HG02623 (cell line): ENCODE results near the gene ABCA5.
A peak's percentile ranks its signal among the peaks of the same experiment; 100 is the strongest.

Source experiments
- ATAC-seq: cut with Tn5 transposase; IDR thresholded peaks from one replicate; pipeline ENCODE4 v1.9.1; 2021; ENCODE audit warnings: moderate library complexity; ENCODE audit not compliant: unreplicated experiment

The ABCA5 gene, protein sequence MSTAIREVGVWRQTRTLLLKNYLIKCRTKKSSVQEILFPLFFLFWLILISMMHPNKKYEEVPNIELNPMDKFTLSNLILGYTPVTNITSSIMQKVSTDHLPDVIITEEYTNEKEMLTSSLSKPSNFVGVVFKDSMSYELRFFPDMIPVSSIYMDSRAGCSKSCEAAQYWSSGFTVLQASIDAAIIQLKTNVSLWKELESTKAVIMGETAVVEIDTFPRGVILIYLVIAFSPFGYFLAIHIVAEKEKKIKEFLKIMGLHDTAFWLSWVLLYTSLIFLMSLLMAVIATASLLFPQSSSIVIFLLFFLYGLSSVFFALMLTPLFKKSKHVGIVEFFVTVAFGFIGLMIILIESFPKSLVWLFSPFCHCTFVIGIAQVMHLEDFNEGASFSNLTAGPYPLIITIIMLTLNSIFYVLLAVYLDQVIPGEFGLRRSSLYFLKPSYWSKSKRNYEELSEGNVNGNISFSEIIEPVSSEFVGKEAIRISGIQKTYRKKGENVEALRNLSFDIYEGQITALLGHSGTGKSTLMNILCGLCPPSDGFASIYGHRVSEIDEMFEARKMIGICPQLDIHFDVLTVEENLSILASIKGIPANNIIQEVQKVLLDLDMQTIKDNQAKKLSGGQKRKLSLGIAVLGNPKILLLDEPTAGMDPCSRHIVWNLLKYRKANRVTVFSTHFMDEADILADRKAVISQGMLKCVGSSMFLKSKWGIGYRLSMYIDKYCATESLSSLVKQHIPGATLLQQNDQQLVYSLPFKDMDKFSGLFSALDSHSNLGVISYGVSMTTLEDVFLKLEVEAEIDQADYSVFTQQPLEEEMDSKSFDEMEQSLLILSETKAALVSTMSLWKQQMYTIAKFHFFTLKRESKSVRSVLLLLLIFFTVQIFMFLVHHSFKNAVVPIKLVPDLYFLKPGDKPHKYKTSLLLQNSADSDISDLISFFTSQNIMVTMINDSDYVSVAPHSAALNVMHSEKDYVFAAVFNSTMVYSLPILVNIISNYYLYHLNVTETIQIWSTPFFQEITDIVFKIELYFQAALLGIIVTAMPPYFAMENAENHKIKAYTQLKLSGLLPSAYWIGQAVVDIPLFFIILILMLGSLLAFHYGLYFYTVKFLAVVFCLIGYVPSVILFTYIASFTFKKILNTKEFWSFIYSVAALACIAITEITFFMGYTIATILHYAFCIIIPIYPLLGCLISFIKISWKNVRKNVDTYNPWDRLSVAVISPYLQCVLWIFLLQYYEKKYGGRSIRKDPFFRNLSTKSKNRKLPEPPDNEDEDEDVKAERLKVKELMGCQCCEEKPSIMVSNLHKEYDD (N-terminal part only)

DNA sequence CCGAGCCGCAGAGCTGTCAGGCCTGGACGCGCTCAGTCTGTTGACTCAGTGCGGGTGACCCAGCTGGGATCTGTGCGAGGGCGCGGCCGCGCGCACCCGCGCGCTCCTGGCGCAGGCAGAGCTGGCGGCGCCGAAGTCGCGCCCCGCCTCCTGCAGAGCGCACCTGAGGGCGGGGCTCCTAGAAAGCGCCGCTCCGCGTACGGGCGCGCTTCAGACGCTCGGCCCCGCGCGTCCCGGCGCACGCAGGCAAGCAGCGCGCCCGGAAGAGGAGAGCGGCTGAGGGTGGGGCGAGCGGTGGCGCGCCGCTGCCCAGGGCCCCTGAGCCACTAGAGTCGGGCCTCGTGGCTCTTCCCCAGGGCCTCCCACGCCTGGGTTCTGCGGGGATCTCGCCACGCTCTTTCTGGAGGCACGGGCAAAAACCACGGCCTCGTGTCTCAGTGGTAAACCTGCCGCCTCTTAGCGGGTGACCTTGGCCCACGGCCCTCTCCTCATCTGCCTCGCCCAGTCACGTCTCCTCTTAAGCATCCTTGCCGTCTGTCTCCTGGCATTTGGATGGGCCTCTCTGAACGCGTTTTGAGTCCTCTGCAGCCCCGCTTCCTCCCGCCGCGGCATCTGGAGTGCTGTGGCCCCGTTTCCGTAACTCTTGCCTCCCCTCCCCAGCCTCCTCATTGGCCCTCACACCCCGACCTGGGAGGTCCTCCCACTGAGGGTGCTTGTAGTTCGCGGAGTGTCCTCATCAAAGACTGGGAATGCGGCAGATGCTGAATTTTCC, at the start of gene ABCA5:
Gene ABCA5, minus strand, starts transcription at position 74 of the 772 bp plus-strand sequence. CDS start 12,718 bp downstream, outside the sequence.
- peak; percentile 91 for ATAC-seq

DNA sequence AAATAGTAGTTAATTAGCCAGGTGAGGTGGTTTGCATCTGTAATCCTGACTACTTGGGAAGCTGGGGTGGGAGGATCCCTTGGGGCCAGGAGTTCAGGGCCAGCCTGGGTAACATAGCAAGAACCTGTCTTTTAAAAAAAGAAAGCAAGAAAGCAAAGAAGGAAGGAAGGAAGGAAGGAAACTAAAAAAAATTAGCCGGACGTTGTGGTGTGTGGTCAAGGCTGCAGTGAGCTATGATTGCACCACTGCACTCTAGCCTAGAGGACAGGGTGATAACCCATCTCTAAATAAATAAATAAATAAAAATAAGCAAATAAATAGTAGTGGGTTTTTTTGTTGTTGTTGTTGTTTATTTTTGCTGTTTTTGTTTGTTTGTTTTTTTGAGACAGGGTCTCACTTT, 48.3 kb upstream of the ABCA5 start:
- ATAC-seq: no peak

DNA sequence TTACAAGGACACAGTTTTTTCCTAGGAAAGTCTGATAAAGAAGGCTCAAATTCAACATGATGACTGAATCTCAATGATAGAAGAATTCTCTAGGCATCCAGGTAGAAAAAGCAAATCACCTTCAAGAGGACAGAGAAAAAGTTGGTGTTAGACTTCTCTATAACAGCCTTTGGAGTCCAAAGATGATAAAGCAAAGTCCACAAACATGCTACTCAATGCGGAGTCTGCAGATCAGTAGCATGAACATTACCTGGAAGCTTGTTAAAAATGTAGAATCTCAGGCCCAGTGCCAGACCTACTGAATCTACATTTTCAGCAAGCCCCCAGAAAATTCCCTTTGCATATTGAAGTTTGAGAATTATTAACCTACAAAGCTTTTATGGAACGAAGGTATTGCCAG, 46.1 kb upstream of the ABCA5 start:
- no peak for ATAC-seq

DNA sequence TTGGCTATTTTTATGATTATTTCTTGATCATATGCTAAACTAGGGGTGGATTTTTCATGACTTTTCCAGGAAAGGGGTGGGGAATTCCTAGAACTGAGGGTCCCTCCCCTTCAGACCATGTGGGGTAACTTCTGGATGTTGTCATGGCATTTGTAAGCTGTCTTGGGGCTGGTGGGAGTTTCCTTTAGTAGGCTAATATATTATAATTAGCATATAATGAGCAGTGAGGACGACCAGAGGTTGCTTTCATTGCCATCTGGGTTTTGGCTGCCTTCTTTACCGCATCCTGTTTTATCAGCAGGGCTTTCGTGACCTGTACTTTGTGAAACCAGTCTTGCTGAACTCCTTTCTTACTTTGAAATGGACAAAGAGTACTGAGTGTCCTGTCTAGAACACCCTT, 40.4 kb upstream of the ABCA5 start:
- ATAC-seq: peak; percentile 77

DNA sequence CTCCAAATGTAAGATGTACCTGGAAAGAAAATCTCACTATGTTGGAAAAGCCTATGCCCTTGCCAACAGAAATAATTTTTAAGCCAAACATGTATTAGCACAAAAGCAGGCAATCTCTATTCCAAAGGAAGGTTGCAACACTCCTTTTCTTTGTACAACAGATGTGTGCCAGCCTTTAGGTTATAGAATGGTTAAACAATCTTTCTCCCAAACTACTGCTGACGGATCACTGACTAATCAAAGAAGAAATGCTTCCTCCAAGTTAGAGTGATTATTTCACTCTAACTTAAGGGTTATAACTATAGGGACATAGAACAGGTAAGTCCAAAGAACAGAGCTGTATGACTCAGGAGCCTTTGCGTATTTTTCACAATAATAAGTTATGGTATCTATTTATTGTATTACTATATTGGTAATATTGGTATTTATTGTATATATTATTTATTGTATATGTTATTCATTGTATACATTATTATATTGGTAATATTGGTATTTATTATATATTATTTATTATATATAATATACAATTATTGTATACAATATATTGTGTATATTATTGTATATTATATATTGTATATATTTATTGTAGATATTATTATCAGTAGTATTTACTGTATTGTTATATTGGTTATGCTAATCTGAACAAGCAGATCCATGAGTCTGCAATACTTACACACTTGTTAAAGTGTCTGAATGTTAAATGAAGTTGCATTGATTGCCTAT, 36.7 kb upstream of the ABCA5 start:
- ATAC-seq: no peak

GRCh38 chr17:69361156-69361555, 34.2 kb upstream of the ABCA5 start:
- no peak for ATAC-seq

- ATAC-seq: no peak
Observed at GRCh38 chr17:69358688-69359596, 32.0 kb upstream of the ABCA5 start.

DNA sequence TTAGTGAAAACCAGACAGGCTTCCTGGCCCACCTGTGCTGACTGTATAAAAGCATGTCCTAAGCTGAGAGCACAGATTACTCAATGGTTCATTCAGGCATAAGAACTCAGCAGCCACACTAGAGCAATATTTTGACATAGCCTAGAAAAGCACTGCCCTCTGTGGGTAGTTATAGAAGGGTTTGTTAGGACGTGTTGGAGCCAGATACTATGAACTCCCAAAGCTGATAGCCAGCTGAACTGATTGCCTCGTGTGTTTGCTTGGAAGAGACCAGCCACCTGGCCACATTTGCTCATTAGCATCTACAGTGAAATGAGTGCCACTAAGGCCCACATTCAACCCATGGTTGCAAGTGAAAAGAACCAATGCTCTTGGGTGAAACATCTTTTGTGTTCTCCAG, 30.8 kb upstream of the ABCA5 start:
- no peak for ATAC-seq

- no peak for ATAC-seq
Observed at GRCh38 chr17:69356625-69357024, 29.7 kb upstream of the ABCA5 start.

DNA sequence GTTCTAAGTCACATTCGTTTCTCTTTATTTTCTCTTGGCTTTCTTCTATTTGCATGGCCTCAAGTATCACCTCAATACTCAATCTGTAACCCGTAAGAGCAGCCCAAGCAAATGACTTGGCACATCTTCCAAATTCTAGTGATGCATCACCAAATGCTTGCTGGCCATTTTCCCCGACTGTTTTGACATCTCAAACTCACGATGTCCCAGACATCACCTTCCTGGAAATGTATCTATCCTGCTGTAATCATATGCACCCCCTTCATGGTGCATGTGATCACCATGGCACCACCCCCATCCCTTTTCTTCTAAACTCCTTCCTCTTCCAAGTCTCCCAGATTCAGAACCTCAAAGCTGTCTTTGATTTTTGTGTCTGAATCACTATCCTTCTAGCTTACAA, 24.0 kb upstream of the ABCA5 start:
- no peak for ATAC-seq

- no peak for ATAC-seq
Observed at GRCh38 chr17:69348429-69348828, 21.5 kb upstream of the ABCA5 start.

DNA sequence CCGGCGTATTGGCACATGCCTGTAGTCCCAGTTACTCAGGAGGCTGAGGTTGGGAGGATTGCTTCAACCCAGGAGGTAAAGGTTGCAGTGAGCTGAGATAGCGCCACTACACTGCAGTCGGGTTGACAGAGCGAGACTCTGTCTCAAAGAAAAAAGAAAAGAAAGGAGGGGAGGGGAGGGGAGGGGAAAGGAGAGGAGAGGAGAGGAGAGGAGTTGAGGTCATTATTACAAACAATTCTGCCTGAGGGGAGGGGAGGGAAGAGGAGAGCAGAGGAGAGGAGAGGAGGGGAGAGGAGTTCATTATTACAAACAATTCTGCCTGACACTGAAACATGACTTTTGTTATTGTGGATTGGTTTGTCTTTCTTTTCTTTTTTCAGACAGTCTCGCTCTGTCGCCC, 19.8 kb upstream of the ABCA5 start:
- ATAC-seq: no peak

- no peak for ATAC-seq
Observed at GRCh38 chr17:69344939-69345338, 18.0 kb upstream of the ABCA5 start.

GRCh38 chr17:69342896-69343644, 16.1 kb upstream of the ABCA5 start:
- ATAC-seq: no peak

GRCh38 chr17:69339937-69340336, 13.0 kb upstream of the ABCA5 start:
- no peak for ATAC-seq

DNA sequence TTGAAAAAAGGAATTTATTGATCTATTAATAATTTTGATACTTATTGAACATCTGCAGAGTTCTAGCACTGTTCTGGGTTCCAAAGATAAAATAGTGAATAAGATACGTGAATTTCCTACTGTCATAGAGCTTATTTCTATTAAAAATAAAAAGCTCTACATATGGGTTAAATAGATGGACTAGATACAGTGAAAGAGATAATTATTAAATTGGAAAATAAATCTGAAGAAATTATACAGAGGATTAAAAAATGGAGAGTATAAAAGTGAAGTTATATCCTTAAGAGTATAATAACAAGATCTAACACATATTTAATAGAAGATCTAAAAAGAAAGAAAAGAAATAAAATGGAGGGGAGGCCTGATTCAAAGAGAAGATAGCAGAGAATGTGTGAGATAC, 10.1 kb upstream of the ABCA5 start:
- ATAC-seq: no peak

GRCh38 chr17:69336580-69336979, 9.6 kb upstream of the ABCA5 start:
- no peak for ATAC-seq

DNA sequence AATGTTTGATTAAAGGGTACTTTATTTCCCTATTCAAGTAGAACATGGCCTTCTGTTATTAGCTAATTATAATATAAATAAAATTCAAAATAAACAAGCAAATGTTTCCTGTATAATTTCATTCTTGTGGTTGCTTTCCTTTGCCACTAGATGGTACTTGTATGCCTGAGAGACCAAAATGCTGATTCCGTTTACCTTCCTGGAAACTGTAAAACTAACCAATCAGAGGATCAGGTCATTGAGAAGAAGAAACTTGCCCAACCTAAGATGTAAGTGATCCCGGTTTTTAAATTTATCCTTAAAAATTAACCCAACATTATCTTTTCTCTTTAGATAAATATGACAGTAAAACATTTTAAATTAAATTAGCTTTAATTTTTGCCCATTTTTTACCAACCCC, 8.1 kb upstream of the ABCA5 start:
- no peak for ATAC-seq
